Measurements from ENCODE around the gene KIF1A.

Gene KIF1A

GRCh38 chr2:240762971-240763370, 57.0 kb downstream of the KIF1A start:
- no peak for DNase-seq

GRCh38 chr2:240762249-240762648, 57.8 kb downstream of the KIF1A start:
- DNase-seq: no peak

- DNase-seq: no peak
Measured at GRCh38 chr2:240760576-240761246, 59.3 kb downstream of the KIF1A start.

GRCh38 chr2:240760121-240760520, 59.9 kb downstream of the KIF1A start:
- DNase-seq: no peak

GRCh38 chr2:240759459-240759858, 60.6 kb downstream of the KIF1A start:
- no peak for DNase-seq

- no peak for DNase-seq
Measured at GRCh38 chr2:240757086-240757614, 62.9 kb downstream of the KIF1A start.

GRCh38 chr2:240752209-240752608, 67.8 kb downstream of the KIF1A start:
- DNase-seq: no peak

- no peak for DNase-seq
Measured at GRCh38 chr2:240750409-240750808, 69.6 kb downstream of the KIF1A start.

- DNase-seq: no peak
Measured at GRCh38 chr2:240749516-240749915, 70.5 kb downstream of the KIF1A start.

GRCh38 chr2:240747256-240747655, 72.8 kb downstream of the KIF1A start:
- DNase-seq: no peak

GRCh38 chr2:240746671-240747070, 73.3 kb downstream of the KIF1A start:
- no peak for DNase-seq

- DNase-seq: no peak
Measured at GRCh38 chr2:240745962-240746361, 74.1 kb downstream of the KIF1A start.

- no peak for DNase-seq
Measured at GRCh38 chr2:240745456-240745855, 74.6 kb downstream of the KIF1A start.

GRCh38 chr2:240742602-240743095, 77.4 kb downstream of the KIF1A start:
- no peak for DNase-seq

- DNase-seq: no peak
Measured at GRCh38 chr2:240741091-240741490, 78.9 kb downstream of the KIF1A start.

GRCh38 chr2:240739797-240740196, 80.2 kb downstream of the KIF1A start:
- DNase-seq: peak; percentile 40

- DNase-seq: no peak
Measured at GRCh38 chr2:240737958-240738357, 82.1 kb downstream of the KIF1A start.

- DNase-seq: no peak
Measured at GRCh38 chr2:240737512-240737911, 82.5 kb downstream of the KIF1A start.

- no peak for DNase-seq
Measured at GRCh38 chr2:240736281-240737250, 83.5 kb downstream of the KIF1A start.

- DNase-seq: no peak
Measured at GRCh38 chr2:240735476-240735875, 84.5 kb downstream of the KIF1A start.

GRCh38 chr2:240734756-240735155, 85.3 kb downstream of the KIF1A start:
- no peak for DNase-seq

- DNase-seq: no peak
Measured at GRCh38 chr2:240733803-240734495, 86.1 kb downstream of the KIF1A start.

All from CD4-positive, alpha-beta T cell treated with Interleukin-15 for 1 hour (primary cell).